GM06990 (cell line): ENCODE measurements around the gene BAHCC1.

Experiments used
- DNase-seq: peaks from one replicate; pipeline ENCODE4 v3.0.0-alpha.2; 2011; ENCODE audit not compliant: insufficient read length; ENCODE audit errors: extremely low read depth
- H3K27me3 ChIP-seq: replicated peaks from 2 replicates; pipeline ENCODE4 v1.6.0; 2011; ENCODE audit warnings: low read length; ENCODE audit not compliant: control insufficient read depth, insufficient read depth
- H3K36me3 ChIP-seq: 2 replicates; pipeline ENCODE4 v1.5.1; 2011; ENCODE audit warnings: low read length; ENCODE audit not compliant: control insufficient read depth, insufficient read depth
- H3K4me3 ChIP-seq: replicated peaks from 2 replicates; pipeline ENCODE4 v1.5.1; 2011; ENCODE audit warnings: low read depth, mild to moderate bottlenecking, control low read depth, low read length
- TF ChIP-seq, protein P1 (sequence below): IDR thresholded peaks from 2 replicates; pipeline ENCODE4 v1.5.1; 2011; ENCODE audit warnings: low read length, control low read depth, mild to moderate bottlenecking, inconsistent platforms; ENCODE audit not compliant: insufficient read depth, poor library complexity, severe bottlenecking

The BAHCC1 gene

DNA sequence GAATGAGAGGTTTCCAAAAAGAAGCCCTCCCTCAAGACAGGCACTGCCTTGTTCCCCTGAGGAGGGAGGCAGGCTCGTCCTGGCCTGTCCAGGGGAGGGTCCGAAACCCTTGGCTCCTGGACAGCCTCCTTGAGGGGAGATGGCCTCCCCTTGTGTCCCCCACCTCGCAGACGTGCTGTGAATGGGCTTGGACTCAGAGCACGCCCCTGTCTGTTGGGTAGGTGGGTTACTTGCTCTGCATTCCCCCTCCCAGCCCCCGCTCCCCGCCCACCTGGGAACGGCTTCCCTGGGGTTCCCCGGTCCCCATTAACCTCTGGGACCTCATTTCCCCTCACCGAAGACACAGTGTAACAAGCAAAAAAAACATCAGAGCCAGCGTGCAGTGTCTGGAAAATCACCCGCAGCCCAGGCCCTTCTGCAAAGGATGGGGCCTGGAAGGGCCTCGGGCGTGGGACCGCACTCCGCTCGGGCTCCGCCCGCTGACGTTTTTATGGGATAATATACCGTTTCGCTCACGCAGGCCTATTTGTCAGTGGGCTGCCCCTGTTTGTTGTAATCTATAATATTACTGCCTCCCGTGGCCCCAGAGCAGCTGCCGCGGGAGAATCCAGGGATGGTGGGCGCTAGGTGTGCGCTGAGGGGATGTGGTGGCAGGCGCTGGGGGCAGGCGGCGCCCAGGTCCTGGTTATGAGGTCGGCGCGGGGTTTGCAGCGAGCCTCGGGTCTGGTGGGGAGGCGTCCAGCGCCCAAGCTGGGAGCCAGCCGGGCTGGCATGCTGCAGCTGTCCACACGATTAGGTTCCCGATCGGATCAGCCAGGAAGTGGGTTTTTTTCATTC lies 11.1 kb downstream of the BAHCC1 start:
- TF ChIP-seq, protein P1, sequence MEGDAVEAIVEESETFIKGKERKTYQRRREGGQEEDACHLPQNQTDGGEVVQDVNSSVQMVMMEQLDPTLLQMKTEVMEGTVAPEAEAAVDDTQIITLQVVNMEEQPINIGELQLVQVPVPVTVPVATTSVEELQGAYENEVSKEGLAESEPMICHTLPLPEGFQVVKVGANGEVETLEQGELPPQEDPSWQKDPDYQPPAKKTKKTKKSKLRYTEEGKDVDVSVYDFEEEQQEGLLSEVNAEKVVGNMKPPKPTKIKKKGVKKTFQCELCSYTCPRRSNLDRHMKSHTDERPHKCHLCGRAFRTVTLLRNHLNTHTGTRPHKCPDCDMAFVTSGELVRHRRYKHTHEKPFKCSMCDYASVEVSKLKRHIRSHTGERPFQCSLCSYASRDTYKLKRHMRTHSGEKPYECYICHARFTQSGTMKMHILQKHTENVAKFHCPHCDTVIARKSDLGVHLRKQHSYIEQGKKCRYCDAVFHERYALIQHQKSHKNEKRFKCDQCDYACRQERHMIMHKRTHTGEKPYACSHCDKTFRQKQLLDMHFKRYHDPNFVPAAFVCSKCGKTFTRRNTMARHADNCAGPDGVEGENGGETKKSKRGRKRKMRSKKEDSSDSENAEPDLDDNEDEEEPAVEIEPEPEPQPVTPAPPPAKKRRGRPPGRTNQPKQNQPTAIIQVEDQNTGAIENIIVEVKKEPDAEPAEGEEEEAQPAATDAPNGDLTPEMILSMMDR, result no peak
- no peaks in the 10 kb centered on the region; the same call in 1 of the 2 replicates for H3K27me3 ChIP-seq
- H3K4me3 ChIP-seq, result no peak overlapping the region
- no peak for DNase-seq
- no peaks in the 10 kb centered on the region for H3K36me3 ChIP-seq

DNA sequence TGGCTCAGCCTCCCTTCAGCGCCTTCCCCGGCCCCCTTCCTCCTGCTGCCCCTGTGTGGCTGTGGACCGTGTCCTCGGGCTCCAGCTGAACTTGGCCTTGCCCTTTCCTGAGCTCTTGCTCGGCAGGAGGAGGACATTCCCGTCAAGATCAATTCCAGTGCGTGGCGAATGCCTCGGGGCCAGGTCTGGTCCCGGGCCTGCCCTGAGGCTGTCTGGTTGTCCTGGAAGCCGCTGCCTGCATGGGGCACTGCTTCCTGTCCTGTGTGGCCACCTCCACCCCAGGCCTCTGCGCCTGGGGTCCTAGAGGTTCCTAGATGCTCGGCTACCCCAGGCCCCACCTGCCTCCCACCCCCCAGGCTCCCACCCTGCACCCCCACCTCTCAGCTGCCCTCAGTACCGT lies 12.8 kb downstream of the BAHCC1 start:
- TF ChIP-seq, protein P1, result no peak
- Histone ChIP-seq H3K36me3 (no peaks in the 10 kb centered on the region), H3K4me3 (no peak overlapping the region), H3K27me3 (no peaks in the 10 kb centered on the region)
- DNase-seq, result no peak

DNA sequence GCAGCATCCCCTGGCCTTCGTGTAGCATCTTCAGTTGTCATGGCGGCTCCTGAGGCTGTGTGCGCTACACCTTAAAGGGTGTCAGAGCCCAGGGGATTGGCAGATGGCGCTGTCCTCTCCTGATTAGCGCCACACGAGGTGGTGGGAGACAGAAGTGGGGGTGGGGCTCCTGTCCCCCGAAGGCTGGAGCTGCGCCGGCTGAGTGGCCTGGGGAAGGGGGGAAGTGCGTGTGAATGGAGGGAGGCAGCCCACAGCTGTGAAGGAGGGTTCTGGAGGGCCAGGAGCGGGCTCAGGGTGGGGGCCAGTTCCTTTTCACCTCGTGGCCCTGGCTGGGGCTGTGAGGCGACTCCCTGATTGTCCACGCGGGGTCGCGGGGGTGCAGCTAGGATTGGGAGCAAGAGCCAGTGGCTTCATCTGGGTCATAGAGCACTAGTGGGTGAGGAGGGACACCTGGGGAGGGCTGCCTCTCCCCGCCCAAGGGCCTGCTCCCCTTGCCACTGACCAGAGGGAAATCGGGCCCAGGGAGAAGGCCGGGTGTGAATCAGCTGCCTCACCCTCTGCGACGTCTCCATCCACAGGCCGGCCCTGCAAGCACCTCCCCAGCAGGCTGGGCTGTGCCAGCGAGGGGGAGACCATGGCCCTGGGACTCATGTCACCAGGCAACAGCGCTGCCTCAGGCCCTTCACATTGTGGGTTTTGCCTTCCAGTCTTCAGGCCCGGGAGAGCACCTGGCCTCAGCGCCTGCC lies 14.1 kb downstream of the BAHCC1 start:
- no peak for DNase-seq
- Histone ChIP-seq H3K27me3 (no peaks in the 10 kb centered on the region; the same call in 1 of the 2 replicates), H3K4me3 (no peak overlapping the region), H3K36me3 (no peaks in the 10 kb centered on the region)
- TF ChIP-seq, protein P1, result no peak

DNA sequence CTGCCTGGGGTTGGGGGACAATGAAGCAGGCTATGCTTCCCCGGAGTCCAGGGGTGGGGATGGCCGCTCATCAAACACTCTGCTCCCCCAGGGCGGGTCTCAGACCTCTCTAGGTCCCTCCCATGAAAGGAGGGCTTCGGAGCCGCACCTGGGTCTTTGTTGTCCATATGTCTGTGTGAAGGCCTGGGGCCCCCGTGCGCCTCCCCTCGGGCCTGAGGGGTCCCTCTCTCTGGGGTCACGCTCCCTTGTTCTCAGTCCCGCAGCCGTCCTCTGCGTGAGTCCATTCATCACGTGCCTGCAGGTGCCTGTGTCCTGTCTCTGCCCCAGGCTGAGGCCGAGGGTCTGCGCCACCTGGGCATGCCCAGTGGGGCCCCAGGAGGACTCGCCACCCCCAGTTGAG lies 15.6 kb downstream of the BAHCC1 start:
- TF ChIP-seq, protein P1, result no peak
- Histone ChIP-seq H3K4me3 (no peak overlapping the region), H3K27me3 (no peaks in the 10 kb centered on the region; the same call in 1 of the 2 replicates), H3K36me3 (no peaks in the 10 kb centered on the region)
- no peak for DNase-seq

DNA sequence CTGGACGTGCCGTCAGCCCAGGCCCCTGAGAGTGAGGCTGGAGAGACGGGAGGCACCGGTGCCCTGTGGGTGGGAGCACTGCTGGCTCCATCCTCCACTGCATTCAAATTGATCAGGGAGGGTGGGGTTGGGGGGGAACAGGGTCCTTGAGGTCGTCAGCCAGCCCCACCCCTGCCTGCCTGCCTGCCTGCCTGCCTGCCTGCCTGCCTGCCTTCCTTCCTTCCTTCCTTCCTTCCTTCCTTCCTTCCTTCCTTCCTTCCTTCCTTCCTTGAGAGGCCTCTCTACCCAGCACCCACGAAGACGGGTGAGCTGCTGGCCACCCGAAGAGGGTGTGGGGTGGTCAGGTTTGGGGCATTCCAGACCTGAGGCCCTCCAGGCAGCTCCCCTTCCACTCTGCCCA lies 16.0 kb downstream of the BAHCC1 start:
- H3K36me3 ChIP-seq, result no peaks in the 10 kb centered on the region
- H3K4me3 ChIP-seq, result no peak overlapping the region
- TF ChIP-seq, protein P1, result no peak
- DNase-seq, result no peak
- no peaks in the 10 kb centered on the region; the same call in 1 of the 2 replicates for H3K27me3 ChIP-seq
